ENCODE data around the gene NFIB. TPM values are rescaled to one million over a fixed set of nuclear protein-coding genes. Genes with fewer than 3 reads are reported as not detected.

NFIB gene
- total RNA-seq, 1 donor from 2014 or later: 99.9 TPM

GRCh38 chr9:14314424-14314928 lies 535 bp upstream of the NFIB start:
- H3K9me3 ChIP-seq: no peaks in the 10 kb centered on the region

GRCh38 chr9:14313378-14313940 lies 482 bp downstream of the NFIB start:
- no peaks in the 10 kb centered on the region for H3K27me3 ChIP-seq
- H3K36me3 ChIP-seq: no peaks in the 10 kb centered on the region
- no peak for DNase-seq (ENCODE audit: low spot score in 2 of 2)
- peak overlapping the region; percentile 99 to 100 for H3K27ac ChIP-seq
- no peaks in the 10 kb centered on the region for H3K9me3 ChIP-seq
- H3K4me3 ChIP-seq: peak overlapping the region; percentile 91 to 95
- TF ChIP-seq, protein P1, sequence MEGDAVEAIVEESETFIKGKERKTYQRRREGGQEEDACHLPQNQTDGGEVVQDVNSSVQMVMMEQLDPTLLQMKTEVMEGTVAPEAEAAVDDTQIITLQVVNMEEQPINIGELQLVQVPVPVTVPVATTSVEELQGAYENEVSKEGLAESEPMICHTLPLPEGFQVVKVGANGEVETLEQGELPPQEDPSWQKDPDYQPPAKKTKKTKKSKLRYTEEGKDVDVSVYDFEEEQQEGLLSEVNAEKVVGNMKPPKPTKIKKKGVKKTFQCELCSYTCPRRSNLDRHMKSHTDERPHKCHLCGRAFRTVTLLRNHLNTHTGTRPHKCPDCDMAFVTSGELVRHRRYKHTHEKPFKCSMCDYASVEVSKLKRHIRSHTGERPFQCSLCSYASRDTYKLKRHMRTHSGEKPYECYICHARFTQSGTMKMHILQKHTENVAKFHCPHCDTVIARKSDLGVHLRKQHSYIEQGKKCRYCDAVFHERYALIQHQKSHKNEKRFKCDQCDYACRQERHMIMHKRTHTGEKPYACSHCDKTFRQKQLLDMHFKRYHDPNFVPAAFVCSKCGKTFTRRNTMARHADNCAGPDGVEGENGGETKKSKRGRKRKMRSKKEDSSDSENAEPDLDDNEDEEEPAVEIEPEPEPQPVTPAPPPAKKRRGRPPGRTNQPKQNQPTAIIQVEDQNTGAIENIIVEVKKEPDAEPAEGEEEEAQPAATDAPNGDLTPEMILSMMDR (IDR thresholded peaks at IDR 0.05): no peak
- no peaks in the 10 kb centered on the region for H3K4me1 ChIP-seq
- intact Hi-C loops (cut with DNase I): loop anchor here (5.0 kb wide), 4 partner anchors 61 to 826 kb away; no protein-coding TSS in a partner anchor

More at GRCh38 chr9:14314424-14314928, 535 bp upstream of the NFIB start:
- Histone ChIP-seq H3K36me3 (no peaks in the 10 kb centered on the region), H3K4me1 (peaks cover 3 to 8% of the 10 kb centered on the region in 2 donors), H3K27ac (peak overlapping the region; percentile 99 to 100), H3K4me3 (peak overlapping the region; percentile 91 to 95), H3K27me3 (no peaks in the 10 kb centered on the region)
- TF ChIP-seq, protein P1 (IDR thresholded peaks at IDR 0.05): no peak
- intact Hi-C loops (cut with DNase I): loop anchor here (1.0 to 5.0 kb wide), 5 partner anchors 8 to 827 kb away; no protein-coding TSS in a partner anchor
- DNase-seq (ENCODE audit: low spot score in 2 of 2): peak in 1 of 2 donors; percentile 90

DNA sequence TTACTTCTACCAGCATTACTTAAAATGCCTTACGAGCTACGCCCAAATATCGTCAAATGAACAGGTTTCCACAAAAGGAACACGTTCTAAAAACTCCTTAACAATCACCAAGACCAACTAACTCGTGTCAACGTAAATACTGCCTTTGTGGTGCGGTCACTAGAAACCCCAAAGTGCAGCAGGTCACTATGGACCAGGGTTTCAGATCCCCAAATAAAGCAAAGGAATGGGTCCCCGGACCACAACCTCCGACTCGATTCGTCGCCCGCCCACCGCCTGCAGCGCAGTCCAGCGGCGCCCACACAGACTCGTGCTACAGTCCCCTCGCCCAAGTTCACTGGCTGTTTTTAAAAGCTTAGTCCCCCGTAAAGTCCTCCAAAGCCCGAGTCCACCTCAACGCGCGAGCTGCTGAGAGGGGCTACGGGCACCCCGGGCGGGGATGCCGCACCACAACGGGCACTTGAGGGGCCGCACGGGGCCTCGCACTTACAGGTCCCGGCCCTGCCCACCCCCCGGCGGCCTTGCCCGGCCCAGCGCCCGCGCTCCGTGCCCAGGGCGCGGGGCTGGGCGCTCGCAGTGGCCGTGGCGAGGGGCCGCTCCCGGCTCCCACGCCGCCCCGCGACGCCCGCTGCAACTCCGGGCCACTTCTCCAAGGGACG lies 1.1 kb downstream of the NFIB start:
- intact Hi-C loops (cut with DNase I): loop anchor here (5.0 kb wide), 4 partner anchors 61 to 826 kb away; no protein-coding TSS in a partner anchor
- H3K4me1 ChIP-seq: no peaks in the 10 kb centered on the region

DNA sequence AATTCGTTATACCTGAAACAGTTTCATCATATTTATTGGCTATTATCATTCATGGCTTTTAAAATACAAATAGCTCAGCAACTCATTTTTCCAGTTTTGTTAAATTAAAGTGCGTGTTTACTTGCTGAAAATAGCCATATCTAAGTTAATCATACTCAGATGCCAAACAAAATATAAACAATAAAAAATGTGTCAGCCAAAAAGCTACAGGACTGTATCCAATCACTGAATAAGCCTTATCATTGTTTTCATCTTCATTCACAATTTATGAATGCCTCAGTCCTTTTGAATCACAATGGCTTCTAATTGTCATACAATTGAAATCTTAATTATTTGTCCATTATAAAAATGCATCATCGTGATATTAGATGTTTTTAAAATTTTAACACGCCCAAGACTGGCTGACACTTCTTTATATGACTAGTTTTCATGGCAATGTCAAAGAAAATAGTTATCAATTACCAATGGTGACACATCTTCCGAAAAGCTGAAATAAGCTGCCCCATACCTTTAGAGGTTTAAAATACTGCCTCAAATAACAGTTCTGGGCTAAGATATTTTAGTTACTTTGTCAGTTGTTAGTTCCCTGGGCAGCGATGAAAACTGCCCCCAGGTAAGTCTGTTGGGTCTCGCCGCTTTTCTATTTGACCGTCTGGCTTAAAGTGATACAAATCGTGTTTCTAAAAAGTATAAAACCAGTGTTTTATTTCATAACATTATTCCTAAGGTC lies 1.8 kb downstream of the NFIB start:
- H3K36me3 ChIP-seq: peaks cover 0 to 2% of the 10 kb centered on the region in 2 donors
- TF ChIP-seq, protein P1 (IDR thresholded peaks at IDR 0.05): no peak
- no peak for DNase-seq (ENCODE audit: low spot score in 2 of 2)
- peak overlapping the region; percentile 99 to 100 for H3K27ac ChIP-seq
- intact Hi-C loops (cut with DNase I): loop anchor here (5.0 kb wide), 4 partner anchors 60 to 825 kb away; no protein-coding TSS in a partner anchor
- no peaks in the 10 kb centered on the region for H3K4me1 ChIP-seq
- H3K4me3 ChIP-seq: peak overlapping the region; percentile 91 to 95
- H3K27me3 ChIP-seq: no peaks in the 10 kb centered on the region
- H3K9me3 ChIP-seq: no peaks in the 10 kb centered on the region

More for the DNA sequence above, 1.1 kb downstream of the NFIB start:
- TF ChIP-seq, protein P1 (IDR thresholded peaks at IDR 0.05): no peak
- Histone ChIP-seq H3K4me3 (peak overlapping the region; percentile 91 to 95), H3K27ac (peak overlapping the region; percentile 99 to 100), H3K36me3 (no peaks in the 10 kb centered on the region), H3K9me3 (no peaks in the 10 kb centered on the region), H3K27me3 (no peaks in the 10 kb centered on the region)
- no peak for DNase-seq (ENCODE audit: low spot score in 2 of 2)

DNA sequence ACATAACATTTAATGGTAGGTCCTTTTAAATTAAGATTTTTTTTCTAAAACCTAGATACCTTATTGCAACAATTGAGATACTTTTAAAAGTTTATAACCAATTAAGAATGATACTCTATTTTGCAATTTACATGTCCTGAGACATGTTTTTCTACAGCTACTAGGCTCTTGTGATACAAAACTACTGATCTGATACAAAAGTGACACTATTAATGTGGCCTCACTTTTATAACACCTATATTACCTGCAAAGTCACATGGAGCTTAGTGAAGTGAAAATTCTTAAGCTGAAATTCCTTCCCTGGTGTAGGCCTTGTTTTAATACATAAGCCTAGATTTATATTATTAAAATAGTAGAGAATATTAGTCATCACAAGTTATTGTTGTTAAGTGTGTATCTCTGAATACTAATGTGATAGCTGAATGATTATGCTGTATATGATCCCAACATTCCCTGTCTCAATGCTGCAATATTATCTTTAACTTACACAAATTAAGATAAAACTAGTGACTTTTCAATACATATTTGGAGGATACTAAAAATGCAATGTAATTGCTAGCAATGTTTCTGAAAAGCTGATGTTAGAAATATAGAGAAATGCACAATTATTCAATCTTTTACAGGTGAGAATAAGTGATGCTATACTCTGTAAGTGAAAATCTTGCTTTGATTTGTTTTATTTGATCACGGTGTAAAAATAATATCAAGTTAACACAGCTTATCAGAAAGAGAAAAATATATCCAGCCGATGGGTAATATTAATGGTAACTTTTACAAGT lies 2.6 kb downstream of the NFIB start:
- Histone ChIP-seq H3K4me3 (peak overlapping the region; percentile 91 to 95), H3K27me3 (no peaks in the 10 kb centered on the region), H3K4me1 (no peaks in the 10 kb centered on the region), H3K9me3 (no peaks in the 10 kb centered on the region), H3K27ac (peak overlapping the region in 1 of 2 donors; percentile 100), H3K36me3 (peaks cover 7 to 9% of the 10 kb centered on the region in 2 donors)
- TF ChIP-seq, protein P1 (IDR thresholded peaks at IDR 0.05): no peak
- intact Hi-C loops (cut with DNase I): loop anchor here (5.0 kb wide), 4 partner anchors 59 to 824 kb away; no protein-coding TSS in a partner anchor
- no peak for DNase-seq (ENCODE audit: low spot score in 2 of 2)
